ENCODE measurements around the gene SLF2. TPM values are rescaled to one million over a fixed set of nuclear protein-coding genes. Genes with fewer than 3 reads are reported as not detected.
"Not testable (repeated sequence)": the region's sequence is repeated elsewhere in the genome, so short reads cannot be mapped to it uniquely, and the experiment has no call there.

SLF2 gene
- total and polyA plus RNA-seq, 10 donors = 11.5 to 90.9 (median 46.8) TPM

- Histone ChIP-seq H3K27me3 (replicated peaks in 1 of 7) (peaks cover 0 to 16% (median 0%) of the 10 kb centered on the region in 7 donors), H3K4me3 (no peak overlapping the region), H3K27ac (no peak overlapping the region), H3K4me1 (peaks cover 6 to 23% (median 16%) of the 10 kb centered on the region in 6 donors), H3K9me3 (no peaks in the 10 kb centered on the region), H3K36me3 (no peaks in the 10 kb centered on the region)
- peak; percentile 50 for DNase-seq
- TF ChIP-seq POLR2AphosphoS5 (IDR thresholded peaks at IDR 0.05) (no peak), CTCF (IDR thresholded peaks at IDR 0.05 in 8 of 11, conservative IDR thresholded peaks at IDR 0.05 in 3 of 11) (no peak), POLR2A (IDR thresholded peaks at IDR 0.05) (no peak)
- intact Hi-C loops (cut with DNase I; ENCODE audit: low total_unique reads) = no loop called here
- 76 to 85% (median 82%) methylated on average over 13 of the region's 13 CpGs for WGBS, 5 donors
Measured at GRCh38 chr10:100972115-100972903, 59.5 kb downstream of the SLF2 start.

GRCh38 chr10:100972904-100973535 is 60.3 kb downstream of the SLF2 start:
- intact Hi-C loops (cut with DNase I; ENCODE audit: low total_unique reads) = no loop called here
- WGBS, 5 donors = 79 to 94% (median 92%) methylated on average over 3 to 6 of the region's 6 CpGs
- Histone ChIP-seq H3K36me3 (peaks cover 0 to 7% (median 0%) of the 10 kb centered on the region in 6 donors), H3K9me3 (no peaks in the 10 kb centered on the region), H3K4me3 (no peak overlapping the region), H3K27ac (no peak overlapping the region), H3K27me3 (replicated peaks in 1 of 7) (peaks cover 0 to 16% (median 0%) of the 10 kb centered on the region in 7 donors), H3K4me1 (peaks cover 6 to 23% (median 16%) of the 10 kb centered on the region in 6 donors)
- peak; percentile 44 for DNase-seq
- TF ChIP-seq CTCF (IDR thresholded peaks at IDR 0.05 in 8 of 11, conservative IDR thresholded peaks at IDR 0.05 in 3 of 11) (no peak), POLR2AphosphoS5 (IDR thresholded peaks at IDR 0.05) (no peak), POLR2A (IDR thresholded peaks at IDR 0.05) (no peak)

- H3K9me3 ChIP-seq; H3K27ac ChIP-seq; DNase-seq; H3K4me3 ChIP-seq; H3K4me1 ChIP-seq; H3K27me3 ChIP-seq (replicated peaks in 1 of 7); intact Hi-C loops (cut with DNase I; ENCODE audit: low total_unique reads): not testable (repeated sequence)
- WGBS, 5 donors = 79 to 89% (median 86%) methylated on average over 8 of the region's 8 CpGs
- H3K36me3 ChIP-seq = peaks cover 0 to 31% (median 12%) of the 10 kb centered on the region in 6 donors
Measured at GRCh38 chr10:100975397-100975796, 62.6 kb downstream of the SLF2 start.

- Histone ChIP-seq H3K4me1 (no peaks in the 10 kb centered on the region), H3K36me3 (peaks cover 0 to 46% (median 21%) of the 10 kb centered on the region in 6 donors), H3K9me3 (no peaks in the 10 kb centered on the region), H3K27ac (no peak overlapping the region), H3K27me3 (replicated peaks in 1 of 7) (no peaks in the 10 kb centered on the region), H3K4me3 (no peak overlapping the region)
- no peak for DNase-seq
- TF ChIP-seq POLR2AphosphoS5 (IDR thresholded peaks at IDR 0.05) (no peak), CTCF (IDR thresholded peaks at IDR 0.05 in 8 of 11, conservative IDR thresholded peaks at IDR 0.05 in 3 of 11) (no peak), POLR2A (IDR thresholded peaks at IDR 0.05) (no peak)
- intact Hi-C loops (cut with DNase I; ENCODE audit: low total_unique reads) = no loop called here
- 84 to 93% (median 89%) methylated on average over 3 of the region's 3 CpGs for WGBS, 5 donors
Measured at GRCh38 chr10:100976906-100977305, 64.1 kb downstream of the SLF2 start.
